ENCODE measurements around the gene GARIN5B. TPM values are rescaled to one million over a fixed set of nuclear protein-coding genes. Genes with fewer than 3 reads are reported as not detected.

The GARIN5B gene
- total and polyA plus RNA-seq, 4 donors: 0.09 TPM; not detected in 3

DNA sequence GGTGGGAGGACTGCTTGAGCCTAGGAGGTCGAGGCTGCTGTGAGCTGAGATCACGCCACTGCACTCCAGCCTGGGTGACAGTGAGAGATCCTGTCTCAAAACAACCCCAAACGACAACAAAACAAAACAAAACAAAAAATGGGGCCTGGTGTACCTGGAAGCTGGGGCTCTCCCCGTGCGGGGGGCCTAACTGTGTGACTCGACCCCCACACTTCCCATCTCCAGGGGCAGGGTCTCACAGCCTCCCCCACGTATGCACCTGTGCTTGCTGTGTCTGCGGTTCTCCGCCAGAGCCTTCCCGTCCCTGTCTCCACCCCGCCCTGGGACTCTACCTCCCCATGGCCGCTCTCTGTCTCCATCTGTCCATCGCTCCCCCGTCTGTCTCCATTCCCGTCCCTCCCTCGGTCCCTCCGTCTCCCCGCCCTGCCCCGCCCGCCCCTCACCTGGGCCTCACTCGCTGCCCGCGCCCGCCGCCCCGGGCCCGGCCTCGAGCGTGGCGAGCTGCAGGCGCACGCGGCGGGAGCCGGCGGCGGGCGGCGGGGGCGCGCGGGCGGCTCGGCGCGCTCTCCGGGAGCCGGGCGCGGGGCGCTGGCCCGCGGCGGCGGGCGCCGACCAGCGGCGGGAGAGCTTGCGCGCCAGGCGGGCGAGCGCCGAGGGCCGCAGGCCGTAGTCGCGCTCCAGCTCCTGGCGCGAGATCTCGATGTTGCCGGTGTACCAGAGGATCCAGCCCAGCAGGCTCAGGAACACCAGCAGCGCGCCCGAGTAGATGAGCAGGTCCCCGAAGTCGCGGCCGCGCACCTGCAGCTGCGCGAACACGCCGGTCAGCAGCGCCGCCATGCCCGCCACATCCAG, 20.4 kb upstream of the GARIN5B start:
- Histone ChIP-seq H3K4me1 (ENCODE audit: control insufficient read depth in 5 of 5, insufficient read depth in 5 of 5, low read length in 5 of 5) (peaks cover 7 to 37% (median 22%) of the 10 kb centered on the region in 5 donors), H3K36me3 (ENCODE audit: control insufficient read depth in 4 of 4, insufficient read depth in 4 of 4, low read length in 4 of 4) (peaks cover 3 to 20% (median 9%) of the 10 kb centered on the region in 4 donors), H3K9me3 (ENCODE audit: control insufficient read depth in 4 of 4, insufficient read depth in 3 of 4, low read length in 3 of 4) (peaks cover 0 to 2% (median 0%) of the 10 kb centered on the region in 4 donors), H3K9ac (ENCODE audit: insufficient read depth in 1 of 2, low read length in 2 of 2) (no peak overlapping the region), H3K27me3 (ENCODE audit: control insufficient read depth in 3 of 3, insufficient read depth in 3 of 3, low read length in 2 of 3) (peaks cover 0 to 2% (median 0%) of the 10 kb centered on the region in 3 donors), H3K4me3 (peak overlapping the region; percentile 50), H3K27ac (ENCODE audit: low read depth in 1 of 2, low read length in 1 of 2) (peak overlapping the region; percentile 81 to 93)
- DNase-seq (peak; percentile 55 to 76 (median 73)), ATAC-seq (ENCODE audit: insufficient read depth, low FRiP score) (no peak)
- TF ChIP-seq, protein P1, sequence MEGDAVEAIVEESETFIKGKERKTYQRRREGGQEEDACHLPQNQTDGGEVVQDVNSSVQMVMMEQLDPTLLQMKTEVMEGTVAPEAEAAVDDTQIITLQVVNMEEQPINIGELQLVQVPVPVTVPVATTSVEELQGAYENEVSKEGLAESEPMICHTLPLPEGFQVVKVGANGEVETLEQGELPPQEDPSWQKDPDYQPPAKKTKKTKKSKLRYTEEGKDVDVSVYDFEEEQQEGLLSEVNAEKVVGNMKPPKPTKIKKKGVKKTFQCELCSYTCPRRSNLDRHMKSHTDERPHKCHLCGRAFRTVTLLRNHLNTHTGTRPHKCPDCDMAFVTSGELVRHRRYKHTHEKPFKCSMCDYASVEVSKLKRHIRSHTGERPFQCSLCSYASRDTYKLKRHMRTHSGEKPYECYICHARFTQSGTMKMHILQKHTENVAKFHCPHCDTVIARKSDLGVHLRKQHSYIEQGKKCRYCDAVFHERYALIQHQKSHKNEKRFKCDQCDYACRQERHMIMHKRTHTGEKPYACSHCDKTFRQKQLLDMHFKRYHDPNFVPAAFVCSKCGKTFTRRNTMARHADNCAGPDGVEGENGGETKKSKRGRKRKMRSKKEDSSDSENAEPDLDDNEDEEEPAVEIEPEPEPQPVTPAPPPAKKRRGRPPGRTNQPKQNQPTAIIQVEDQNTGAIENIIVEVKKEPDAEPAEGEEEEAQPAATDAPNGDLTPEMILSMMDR (IDR thresholded peaks at IDR 0.05; ENCODE audit: control extremely low read depth, extremely low read depth): no peak
- 4 to 5% methylated on average over 76 to 88 of the region's 88 CpGs for WGBS, 2 donors

GRCh38 chr19:55382522-55383054, 19.5 kb upstream of the GARIN5B start:
- peaks cover 0 to 10% (median 3%) of the 10 kb centered on the region in 4 donors for H3K36me3 ChIP-seq (ENCODE audit: control insufficient read depth in 4 of 4, insufficient read depth in 4 of 4, low read length in 4 of 4)
- no peak overlapping the region for H3K4me3 ChIP-seq

GRCh38 chr19:55382013-55382412, 19.0 kb upstream of the GARIN5B start:
- TF ChIP-seq, protein P1 (IDR thresholded peaks at IDR 0.05; ENCODE audit: control extremely low read depth, extremely low read depth): no peak
- no peak overlapping the region for H3K27ac ChIP-seq (ENCODE audit: low read depth in 1 of 2, low read length in 1 of 2)
- peaks cover 2 to 29% (median 18%) of the 10 kb centered on the region in 5 donors for H3K4me1 ChIP-seq (ENCODE audit: control insufficient read depth in 5 of 5, insufficient read depth in 5 of 5, low read length in 5 of 5)
- WGBS, 2 donors: 96 to 98% methylated on average over 5 of the region's 5 CpGs
- H3K27me3 ChIP-seq (ENCODE audit: control insufficient read depth in 3 of 3, insufficient read depth in 3 of 3, low read length in 2 of 3): peaks cover 0 to 11% (median 2%) of the 10 kb centered on the region in 3 donors
- H3K9ac ChIP-seq (ENCODE audit: insufficient read depth in 1 of 2, low read length in 2 of 2): no peak overlapping the region
- no peak overlapping the region for H3K4me3 ChIP-seq
- ATAC-seq (ENCODE audit: insufficient read depth, low FRiP score) (no peak), DNase-seq (no peak)
- H3K9me3 ChIP-seq (ENCODE audit: control insufficient read depth in 4 of 4, insufficient read depth in 3 of 4, low read length in 3 of 4): peaks cover 0 to 2% (median 0%) of the 10 kb centered on the region in 4 donors
- peaks cover 0 to 5% (median under 1%) of the 10 kb centered on the region in 4 donors for H3K36me3 ChIP-seq (ENCODE audit: control insufficient read depth in 4 of 4, insufficient read depth in 4 of 4, low read length in 4 of 4)

More at GRCh38 chr19:55382522-55383054, 19.5 kb upstream of the GARIN5B start:
- DNase-seq (no peak), ATAC-seq (ENCODE audit: insufficient read depth, low FRiP score) (no peak)
- 92 to 99% methylated on average over 3 of the region's 3 CpGs for WGBS, 2 donors
- Histone ChIP-seq H3K27ac (ENCODE audit: low read depth in 1 of 2, low read length in 1 of 2) (no peak overlapping the region), H3K4me1 (ENCODE audit: control insufficient read depth in 5 of 5, insufficient read depth in 5 of 5, low read length in 5 of 5) (peaks cover 6 to 32% (median 20%) of the 10 kb centered on the region in 5 donors), H3K9me3 (ENCODE audit: control insufficient read depth in 4 of 4, insufficient read depth in 3 of 4, low read length in 3 of 4) (peaks cover 0 to 2% (median 0%) of the 10 kb centered on the region in 4 donors), H3K9ac (ENCODE audit: insufficient read depth in 1 of 2, low read length in 2 of 2) (no peak overlapping the region), H3K27me3 (ENCODE audit: control insufficient read depth in 3 of 3, insufficient read depth in 3 of 3, low read length in 2 of 3) (peaks cover 0 to 8% (median 2%) of the 10 kb centered on the region in 3 donors)
- TF ChIP-seq, protein P1 (IDR thresholded peaks at IDR 0.05; ENCODE audit: control extremely low read depth, extremely low read depth): no peak

Data from lung (tissue), 12 donors.